Measurements from ENCODE around the gene DNAJC4. TPM values are rescaled to one million over a fixed set of nuclear protein-coding genes. Genes with fewer than 3 reads are reported as not detected.

Gene DNAJC4
- total RNA-seq, 1 experiment from 2014 or later = 26.0 TPM

DNA sequence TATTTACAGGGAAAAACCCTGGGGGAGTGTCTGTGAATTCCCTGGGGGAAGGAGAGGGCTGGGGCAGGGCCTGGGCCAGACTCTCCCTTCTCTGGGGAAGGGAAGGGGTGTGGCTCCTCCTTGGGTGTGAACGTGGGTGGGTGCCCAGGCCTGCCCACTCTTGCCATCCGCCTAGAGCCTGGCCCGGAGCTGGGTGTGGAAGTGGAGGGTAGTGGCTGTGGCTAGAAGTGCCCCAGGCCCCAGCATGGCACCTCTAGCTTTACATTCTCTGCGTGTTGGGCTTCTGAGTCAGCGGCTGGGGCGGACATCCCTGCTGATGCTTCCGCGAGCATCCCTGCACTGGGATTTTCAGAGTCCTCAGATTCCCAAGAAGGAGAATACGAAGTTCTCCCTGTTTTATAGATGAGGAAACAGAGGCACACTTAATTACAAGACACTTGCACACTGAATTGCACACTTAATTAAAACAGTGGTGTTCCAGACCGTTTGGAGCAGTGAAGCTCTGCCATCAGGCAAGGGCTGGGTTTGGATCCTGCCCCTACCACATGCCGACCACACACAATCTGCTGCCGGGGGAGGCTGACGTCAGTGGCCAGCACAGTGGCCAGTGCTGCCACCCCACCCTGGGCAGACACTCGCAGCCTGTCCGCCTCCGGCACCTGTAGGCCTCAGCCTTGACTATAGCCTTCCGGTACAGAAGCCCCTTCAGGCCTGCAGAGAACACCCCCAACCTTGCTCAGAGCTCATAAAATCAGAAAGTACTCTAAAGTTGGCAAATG lies 46.5 kb downstream of the DNAJC4 start (continued):
- TF ChIP-seq, protein P1, sequence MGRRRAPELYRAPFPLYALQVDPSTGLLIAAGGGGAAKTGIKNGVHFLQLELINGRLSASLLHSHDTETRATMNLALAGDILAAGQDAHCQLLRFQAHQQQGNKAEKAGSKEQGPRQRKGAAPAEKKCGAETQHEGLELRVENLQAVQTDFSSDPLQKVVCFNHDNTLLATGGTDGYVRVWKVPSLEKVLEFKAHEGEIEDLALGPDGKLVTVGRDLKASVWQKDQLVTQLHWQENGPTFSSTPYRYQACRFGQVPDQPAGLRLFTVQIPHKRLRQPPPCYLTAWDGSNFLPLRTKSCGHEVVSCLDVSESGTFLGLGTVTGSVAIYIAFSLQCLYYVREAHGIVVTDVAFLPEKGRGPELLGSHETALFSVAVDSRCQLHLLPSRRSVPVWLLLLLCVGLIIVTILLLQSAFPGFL (CRISPR knock-in tag; IDR thresholded peaks at IDR 0.05; ENCODE audit: borderline replicate concordance) = no peak
- TF ChIP-seq, protein P2, sequence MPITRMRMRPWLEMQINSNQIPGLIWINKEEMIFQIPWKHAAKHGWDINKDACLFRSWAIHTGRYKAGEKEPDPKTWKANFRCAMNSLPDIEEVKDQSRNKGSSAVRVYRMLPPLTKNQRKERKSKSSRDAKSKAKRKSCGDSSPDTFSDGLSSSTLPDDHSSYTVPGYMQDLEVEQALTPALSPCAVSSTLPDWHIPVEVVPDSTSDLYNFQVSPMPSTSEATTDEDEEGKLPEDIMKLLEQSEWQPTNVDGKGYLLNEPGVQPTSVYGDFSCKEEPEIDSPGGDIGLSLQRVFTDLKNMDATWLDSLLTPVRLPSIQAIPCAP (CRISPR knock-in tag; IDR thresholded peaks at IDR 0.05) = no peak
- no peak for TF ChIP-seq RELA (CRISPR knock-in tag; IDR thresholded peaks at IDR 0.05; ENCODE audit: borderline replicate concordance)
- TF ChIP-seq HMGA2 (CRISPR knock-in tag; IDR thresholded peaks at IDR 0.05) = no peak
- TF ChIP-seq GTF2I (CRISPR knock-in tag; conservative IDR thresholded peaks at IDR 0.05) = no peak
- no peak for TF ChIP-seq E2F1 (CRISPR knock-in tag; IDR thresholded peaks at IDR 0.05)

DNA sequence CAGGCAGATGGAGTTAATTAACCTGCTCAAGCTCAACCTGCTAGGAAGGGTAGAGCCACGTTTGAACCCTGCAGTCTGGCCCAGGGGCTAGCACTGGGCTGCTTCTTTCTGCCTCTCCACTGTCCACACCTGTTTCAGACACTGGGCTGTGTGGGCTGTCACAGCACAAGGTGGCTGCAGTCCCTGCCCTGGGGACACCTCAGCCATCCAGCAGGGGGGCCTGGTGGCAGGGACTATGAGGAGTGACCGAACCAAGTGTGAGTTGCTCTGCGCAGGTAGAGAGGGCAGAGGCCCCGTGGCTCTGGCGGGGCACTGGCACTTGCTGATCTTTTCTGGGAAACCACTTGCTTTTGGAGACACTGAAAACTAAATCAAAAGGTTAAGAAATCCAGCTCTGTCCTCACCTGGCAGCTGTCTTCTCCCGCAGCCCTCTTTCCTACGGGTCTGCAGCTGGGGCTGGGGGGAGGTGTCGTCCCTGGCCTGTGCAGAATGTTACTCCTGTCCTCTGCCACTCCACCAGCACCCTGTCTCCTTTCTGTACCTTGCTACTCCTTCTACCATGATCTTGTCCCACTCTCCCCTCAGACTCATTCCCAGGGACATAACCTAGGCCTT lies 48.3 kb downstream of the DNAJC4 start:
- DNase-seq (ENCODE audit: low spot score) (no peak), ATAC-seq (no peak)
- Mint-ChIP-seq H3K27me3 (ENCODE audit: low read depth) (no peaks in the 10 kb centered on the region), H3K4me1 (peaks cover 19% of the 10 kb centered on the region), H3K4me3 (no peak overlapping the region), H3K9me3 (no peaks in the 10 kb centered on the region), H3K36me3 (peaks cover 12% of the 10 kb centered on the region), H3K27ac (peak overlapping the region; percentile 12; the same call in 1 of the 2 replicates)
- POLR2A ChIA-PET = no interaction called here
- CTCF ChIA-PET = interaction anchor here (0.6 to 4.0 kb wide), 8 partner anchors 8 to 441 kb away, joined by 3 to 24 read pairs (median 4); partner anchors contain the start of genes CATSPERZ, ESRRA, KCNK4 and PLCB3
- no peak for TF ChIP-seq OVOL2 (CRISPR knock-in tag; IDR thresholded peaks at IDR 0.05; ENCODE audit: borderline replicate concordance)
- TF ChIP-seq, protein P3, sequence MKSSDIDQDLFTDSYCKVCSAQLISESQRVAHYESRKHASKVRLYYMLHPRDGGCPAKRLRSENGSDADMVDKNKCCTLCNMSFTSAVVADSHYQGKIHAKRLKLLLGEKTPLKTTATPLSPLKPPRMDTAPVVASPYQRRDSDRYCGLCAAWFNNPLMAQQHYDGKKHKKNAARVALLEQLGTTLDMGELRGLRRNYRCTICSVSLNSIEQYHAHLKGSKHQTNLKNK (CRISPR knock-in tag; IDR thresholded peaks at IDR 0.05) = no peak
- TF ChIP-seq ZNF671 (CRISPR knock-in tag; IDR thresholded peaks at IDR 0.05) = no peak
- TF ChIP-seq GABPB1 (CRISPR knock-in tag; IDR thresholded peaks at IDR 0.05) = no peak
- no peak for TF ChIP-seq NFATC4 (CRISPR knock-in tag; IDR thresholded peaks at IDR 0.05)
- no peak for TF ChIP-seq SMAD3 (CRISPR knock-in tag; IDR thresholded peaks at IDR 0.05; ENCODE audit: borderline replicate concordance)
- TF ChIP-seq CREM (CRISPR knock-in tag; IDR thresholded peaks at IDR 0.05) = no peak

DNA sequence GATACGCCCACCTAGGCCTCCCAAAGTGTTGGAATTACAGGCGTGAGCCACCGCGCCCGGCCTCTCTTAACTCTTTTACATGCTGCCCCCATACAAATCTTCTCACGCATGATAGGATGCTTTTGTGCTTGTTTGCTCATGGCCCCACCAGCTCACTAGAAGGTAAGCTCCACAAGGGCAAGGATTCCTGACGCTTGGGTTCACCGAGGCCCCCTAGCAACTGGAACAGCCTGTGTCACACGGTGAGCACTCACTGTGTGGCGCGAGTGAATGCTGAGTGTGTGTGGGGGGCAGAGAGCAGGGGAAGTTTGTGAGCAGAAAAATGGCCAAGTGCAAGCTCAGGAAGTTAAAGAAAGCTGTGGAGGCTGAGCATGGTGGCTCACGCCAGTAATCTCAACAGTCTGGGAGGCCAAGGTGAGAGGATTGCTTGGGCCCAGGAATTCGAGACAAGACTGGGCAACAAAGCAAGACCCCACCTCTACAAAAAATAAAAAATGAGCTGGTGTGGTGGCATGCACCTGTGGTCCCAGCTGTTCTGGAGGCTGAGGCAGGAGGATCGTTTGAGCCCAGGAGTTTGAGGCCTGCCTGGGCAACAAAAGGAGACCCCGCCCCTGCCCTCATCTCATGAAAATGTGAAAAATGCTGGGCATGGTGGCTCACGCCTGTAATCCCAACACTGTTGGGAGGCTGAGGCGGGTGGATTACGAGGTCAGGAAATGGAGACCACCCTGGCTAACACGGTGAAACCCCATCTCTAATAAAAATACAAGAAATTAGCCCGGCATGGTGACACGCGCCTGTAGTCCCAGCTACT lies 51.8 kb downstream of the DNAJC4 start:
- DNase-seq (ENCODE audit: low spot score) (no peak), ATAC-seq (no peak)
- TF ChIP-seq, protein P4, sequence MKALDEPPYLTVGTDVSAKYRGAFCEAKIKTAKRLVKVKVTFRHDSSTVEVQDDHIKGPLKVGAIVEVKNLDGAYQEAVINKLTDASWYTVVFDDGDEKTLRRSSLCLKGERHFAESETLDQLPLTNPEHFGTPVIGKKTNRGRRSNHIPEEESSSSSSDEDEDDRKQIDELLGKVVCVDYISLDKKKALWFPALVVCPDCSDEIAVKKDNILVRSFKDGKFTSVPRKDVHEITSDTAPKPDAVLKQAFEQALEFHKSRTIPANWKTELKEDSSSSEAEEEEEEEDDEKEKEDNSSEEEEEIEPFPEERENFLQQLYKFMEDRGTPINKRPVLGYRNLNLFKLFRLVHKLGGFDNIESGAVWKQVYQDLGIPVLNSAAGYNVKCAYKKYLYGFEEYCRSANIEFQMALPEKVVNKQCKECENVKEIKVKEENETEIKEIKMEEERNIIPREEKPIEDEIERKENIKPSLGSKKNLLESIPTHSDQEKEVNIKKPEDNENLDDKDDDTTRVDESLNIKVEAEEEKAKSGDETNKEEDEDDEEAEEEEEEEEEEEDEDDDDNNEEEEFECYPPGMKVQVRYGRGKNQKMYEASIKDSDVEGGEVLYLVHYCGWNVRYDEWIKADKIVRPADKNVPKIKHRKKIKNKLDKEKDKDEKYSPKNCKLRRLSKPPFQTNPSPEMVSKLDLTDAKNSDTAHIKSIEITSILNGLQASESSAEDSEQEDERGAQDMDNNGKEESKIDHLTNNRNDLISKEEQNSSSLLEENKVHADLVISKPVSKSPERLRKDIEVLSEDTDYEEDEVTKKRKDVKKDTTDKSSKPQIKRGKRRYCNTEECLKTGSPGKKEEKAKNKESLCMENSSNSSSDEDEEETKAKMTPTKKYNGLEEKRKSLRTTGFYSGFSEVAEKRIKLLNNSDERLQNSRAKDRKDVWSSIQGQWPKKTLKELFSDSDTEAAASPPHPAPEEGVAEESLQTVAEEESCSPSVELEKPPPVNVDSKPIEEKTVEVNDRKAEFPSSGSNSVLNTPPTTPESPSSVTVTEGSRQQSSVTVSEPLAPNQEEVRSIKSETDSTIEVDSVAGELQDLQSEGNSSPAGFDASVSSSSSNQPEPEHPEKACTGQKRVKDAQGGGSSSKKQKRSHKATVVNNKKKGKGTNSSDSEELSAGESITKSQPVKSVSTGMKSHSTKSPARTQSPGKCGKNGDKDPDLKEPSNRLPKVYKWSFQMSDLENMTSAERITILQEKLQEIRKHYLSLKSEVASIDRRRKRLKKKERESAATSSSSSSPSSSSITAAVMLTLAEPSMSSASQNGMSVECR (CRISPR knock-in tag; IDR thresholded peaks at IDR 0.05; ENCODE audit: borderline replicate concordance) = no peak
- TF ChIP-seq NR3C1 (CRISPR knock-in tag; conservative IDR thresholded peaks at IDR 0.05; ENCODE audit: low read depth) = no peak
- no peak for TF ChIP-seq TCF7 (CRISPR knock-in tag; IDR thresholded peaks at IDR 0.05; ENCODE audit: low read depth)
- TF ChIP-seq ATF6 (CRISPR knock-in tag; IDR thresholded peaks at IDR 0.05) = no peak
- no peak for TF ChIP-seq ZNF423 (CRISPR knock-in tag; IDR thresholded peaks at IDR 0.05)
- no peak for TF ChIP-seq ZNF138 (CRISPR knock-in tag; conservative IDR thresholded peaks at IDR 0.05)
- no peak for TF ChIP-seq KAT7 (CRISPR knock-in tag; IDR thresholded peaks at IDR 0.05; ENCODE audit: borderline replicate concordance)
- Mint-ChIP-seq H3K4me1 (peaks cover 8% of the 10 kb centered on the region), H3K27me3 (ENCODE audit: low read depth) (peaks cover 2% of the 10 kb centered on the region; the same call in 1 of the 2 replicates), H3K9me3 (no peaks in the 10 kb centered on the region), H3K27ac (no peak overlapping the region), H3K36me3 (peaks cover 12% of the 10 kb centered on the region), H3K4me3 (no peak overlapping the region)
- ChIA-PET POLR2A (interaction anchor here (0.6 kb wide), 2 partner anchors 30 to 974 kb away, joined by 3 to 4 read pairs; no protein-coding TSS in a partner anchor), CTCF (interaction anchor here (0.7 to 12.5 kb wide), 2 partner anchors 15 to 21 kb away, joined by 4 to 151 read pairs; partner anchors contain the start of gene ESRRA)

Data from WTC11 (cell line).